ENCODE results near the gene KRTAP2-3.
"Not testable (repeated sequence)": the region's sequence is repeated elsewhere in the genome, so short reads cannot be mapped to it uniquely, and the experiment has no call there.

The KRTAP2-3 gene

GRCh38 chr17:41048441-41048840, 11.5 kb downstream of the KRTAP2-3 start:
- no peaks in the 10 kb centered on the region for H3K36me3 ChIP-seq (ENCODE audit: insufficient read depth, low read length)
- no peaks in the 10 kb centered on the region for H3K9me3 ChIP-seq (replicated peaks; ENCODE audit: low read length)
- H3K27me3 ChIP-seq (ENCODE audit: control insufficient read depth, insufficient read depth, low read length), result no peaks in the 10 kb centered on the region
- H3K4me2 ChIP-seq (ENCODE audit: low read length), result peak overlapping the region; percentile 56
- H3K4me3 ChIP-seq (ENCODE audit: low read length), result peak overlapping the region; percentile 26
- peaks cover 25% of the 10 kb centered on the region for H3K4me1 ChIP-seq (ENCODE audit: control insufficient read depth, insufficient read depth, low read length)
- H3K9ac ChIP-seq (ENCODE audit: low read depth, low read length), result peak overlapping the region; percentile 83

DNA sequence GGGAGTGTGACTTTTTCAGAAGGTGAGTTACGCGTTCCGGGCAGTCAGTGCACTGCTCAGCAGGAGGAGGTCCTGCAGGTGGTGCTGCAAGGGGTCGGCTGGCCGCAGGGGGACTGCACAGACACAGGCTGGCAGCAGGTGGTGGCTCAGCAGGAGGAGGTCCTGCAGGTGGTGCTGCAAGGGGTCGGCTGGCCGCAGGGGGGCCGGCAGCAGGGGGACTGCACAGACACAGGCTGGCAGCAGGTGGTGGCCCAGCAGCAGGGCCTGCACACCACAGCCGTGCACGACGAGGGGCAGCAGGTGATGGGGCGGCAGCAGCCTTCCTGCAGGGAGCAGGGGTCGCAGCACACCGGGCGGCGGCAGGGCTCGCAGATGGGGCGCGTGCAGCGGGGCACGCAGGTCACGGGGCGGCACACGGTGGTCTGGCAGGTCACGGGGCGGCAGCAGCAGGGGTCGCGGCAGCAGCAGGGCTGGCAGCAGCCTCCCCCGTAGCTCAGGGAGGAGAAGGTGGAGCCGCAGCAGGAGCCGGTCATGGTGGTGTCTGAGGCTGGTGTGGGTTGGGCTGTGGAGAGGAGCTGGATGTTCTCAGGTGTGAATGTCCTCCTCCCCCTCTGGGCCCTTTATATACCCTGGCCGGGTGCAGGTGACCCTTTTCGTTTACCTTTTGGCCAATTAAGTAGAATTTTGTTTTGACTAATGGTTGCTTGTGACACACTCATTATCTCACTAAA, 13.0 kb downstream of the KRTAP2-3 start, which contains the start of gene KRTAP2-1:
TSS of gene KRTAP2-1 (minus strand) at position 582 of the 731 bp plus-strand sequence. CDS start at position 533, 49 bp downstream.
- Histone ChIP-seq H3K4me2 (ENCODE audit: low read length) (peak within 1 kb of the TSS; percentile 56), H3K9ac (ENCODE audit: low read depth, low read length) (peak within 1 kb of the TSS; percentile 83), H3K4me3 (ENCODE audit: low read length) (peak within 1 kb of the TSS; percentile 0), H3K4me1 (ENCODE audit: control insufficient read depth, insufficient read depth, low read length) (peaks cover 18% of the 10 kb centered on the region)
- not testable (repeated sequence) for H3K36me3 ChIP-seq (ENCODE audit: insufficient read depth, low read length); H3K9me3 ChIP-seq (replicated peaks; ENCODE audit: low read length); H3K27me3 ChIP-seq (ENCODE audit: control insufficient read depth, insufficient read depth, low read length)

- no peaks in the 10 kb centered on the region for H3K9me3 ChIP-seq (replicated peaks; ENCODE audit: low read length)
Measured at GRCh38 chr17:41042953-41043352, 17.0 kb downstream of the KRTAP2-3 start.

GRCh38 chr17:41040783-41041571, 18.9 kb downstream of the KRTAP2-3 start, which contains the start of gene KRTAP1-1:
TSS of gene KRTAP1-1 (minus strand) at chr17:41041450. CDS start at chr17:41041397, 53 bp downstream.
- peak within 1 kb of the TSS; percentile 65 for H3K4me2 ChIP-seq (ENCODE audit: low read length)
- H3K4me1 ChIP-seq (ENCODE audit: control insufficient read depth, insufficient read depth, low read length), result peaks cover 14% of the 10 kb centered on the region
- not testable (repeated sequence) for H3K36me3 ChIP-seq (ENCODE audit: insufficient read depth, low read length); H3K9me3 ChIP-seq (replicated peaks; ENCODE audit: low read length); H3K27me3 ChIP-seq (ENCODE audit: control insufficient read depth, insufficient read depth, low read length)
- H3K9ac ChIP-seq (ENCODE audit: low read depth, low read length), result peak within 1 kb of the TSS; percentile 59
- H3K4me3 ChIP-seq (ENCODE audit: low read length), result peak within 1 kb of the TSS; percentile 44

More at GRCh38 chr17:41042953-41043352, 17.0 kb downstream of the KRTAP2-3 start:
- Histone ChIP-seq H3K4me1 (ENCODE audit: control insufficient read depth, insufficient read depth, low read length) (peaks cover 19% of the 10 kb centered on the region), H3K4me3 (ENCODE audit: low read length) (no peak overlapping the region), H3K9ac (ENCODE audit: low read depth, low read length) (no peak overlapping the region), H3K4me2 (ENCODE audit: low read length) (no peak overlapping the region), H3K36me3 (ENCODE audit: insufficient read depth, low read length) (no peaks in the 10 kb centered on the region), H3K27me3 (ENCODE audit: control insufficient read depth, insufficient read depth, low read length) (no peaks in the 10 kb centered on the region)

- H3K36me3 ChIP-seq (ENCODE audit: insufficient read depth, low read length), result no peaks in the 10 kb centered on the region
- no peaks in the 10 kb centered on the region for H3K9me3 ChIP-seq (replicated peaks; ENCODE audit: low read length)
- H3K4me3 ChIP-seq (ENCODE audit: low read length), result no peak overlapping the region
- peaks cover 14% of the 10 kb centered on the region for H3K4me1 ChIP-seq (ENCODE audit: control insufficient read depth, insufficient read depth, low read length)
- H3K27me3 ChIP-seq (ENCODE audit: control insufficient read depth, insufficient read depth, low read length), result no peaks in the 10 kb centered on the region
- no peak overlapping the region for H3K9ac ChIP-seq (ENCODE audit: low read depth, low read length)
- no peak overlapping the region for H3K4me2 ChIP-seq (ENCODE audit: low read length)
Measured at GRCh38 chr17:41037853-41038350, 22.0 kb downstream of the KRTAP2-3 start.

DNA sequence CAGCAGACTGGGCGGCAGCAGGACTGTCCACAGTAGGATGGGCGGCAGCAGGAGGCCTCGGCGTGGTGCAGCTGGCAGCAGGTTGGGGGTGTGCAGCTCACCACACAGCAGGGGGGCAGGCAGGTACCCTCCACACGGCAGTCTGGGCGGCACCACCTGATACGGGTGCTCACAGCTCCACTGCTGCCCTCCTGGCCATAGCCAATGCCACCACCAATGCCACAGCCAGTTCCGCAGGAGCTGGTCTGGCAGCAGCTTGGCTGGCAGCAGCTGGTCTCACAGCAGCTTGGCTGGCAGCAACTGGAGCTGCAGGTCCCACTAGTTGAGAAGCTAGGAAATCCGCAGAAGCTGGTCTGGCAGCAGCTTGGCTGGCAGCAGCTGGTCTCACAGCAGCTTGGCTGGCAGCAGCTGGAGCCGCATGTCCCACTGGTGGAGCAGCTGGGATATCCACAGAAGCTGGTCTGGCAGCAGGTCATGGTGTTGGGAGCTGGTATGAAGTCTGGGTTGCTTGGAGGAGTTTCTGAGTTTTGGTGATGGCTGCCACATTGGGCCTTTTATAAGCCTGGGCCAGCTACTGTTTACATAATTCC, 25.5 kb downstream of the KRTAP2-3 start, which contains the start of gene KRTAP1-3:
TSS of gene KRTAP1-3 (minus strand) at position 529 of the 590 bp plus-strand sequence. CDS start at position 476, 53 bp downstream.
- H3K4me2 ChIP-seq (ENCODE audit: low read length); H3K27me3 ChIP-seq (ENCODE audit: control insufficient read depth, insufficient read depth, low read length); H3K36me3 ChIP-seq (ENCODE audit: insufficient read depth, low read length); H3K9me3 ChIP-seq (replicated peaks; ENCODE audit: low read length); H3K4me1 ChIP-seq (ENCODE audit: control insufficient read depth, insufficient read depth, low read length); H3K9ac ChIP-seq (ENCODE audit: low read depth, low read length); H3K4me3 ChIP-seq (ENCODE audit: low read length): not testable (repeated sequence)

DNA sequence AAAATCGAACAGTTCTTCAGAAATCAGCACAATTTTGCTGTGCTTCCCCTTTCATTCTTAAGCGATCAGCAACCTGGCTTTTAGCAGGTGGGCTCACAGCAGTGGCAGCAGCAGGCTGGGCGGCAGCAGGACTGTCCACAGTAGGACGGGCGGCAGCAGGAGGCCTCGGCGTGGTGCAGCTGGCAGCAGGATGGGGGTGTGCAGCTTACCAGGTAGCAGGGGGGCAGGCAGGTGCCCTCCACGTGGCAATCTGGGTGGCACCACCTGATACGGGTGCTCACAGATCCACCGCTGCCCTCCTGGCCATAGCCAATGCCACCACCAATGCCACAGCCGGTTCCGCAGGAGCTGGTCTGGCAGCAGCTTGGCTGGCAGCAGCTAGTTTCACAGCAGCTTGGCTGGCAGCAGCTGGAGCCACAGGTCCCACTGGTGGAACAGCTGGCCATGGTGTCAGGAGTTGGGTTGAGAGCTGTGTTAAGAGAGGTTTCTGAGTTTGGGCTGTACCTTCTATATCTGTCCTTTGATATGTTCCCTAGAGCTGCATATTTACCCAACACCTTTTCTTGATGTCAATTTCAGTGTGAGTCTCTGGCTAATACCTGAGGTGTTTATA, 30.2 kb downstream of the KRTAP2-3 start, which contains the start of gene KRTAP1-4:
TSS of gene KRTAP1-4 (minus strand) at position 563 of the 613 bp plus-strand sequence. CDS start at position 446, 117 bp downstream.
- Histone ChIP-seq H3K4me2 (ENCODE audit: low read length) (no peak within 1 kb of the TSS), H3K9me3 (replicated peaks; ENCODE audit: low read length) (no peaks in the 10 kb centered on the region), H3K9ac (ENCODE audit: low read depth, low read length) (no peak within 1 kb of the TSS), H3K4me1 (ENCODE audit: control insufficient read depth, insufficient read depth, low read length) (peaks cover 18% of the 10 kb centered on the region), H3K36me3 (ENCODE audit: insufficient read depth, low read length) (no peaks in the 10 kb centered on the region), H3K4me3 (ENCODE audit: low read length) (no peak within 1 kb of the TSS), H3K27me3 (ENCODE audit: control insufficient read depth, insufficient read depth, low read length) (no peaks in the 10 kb centered on the region)

- Histone ChIP-seq H3K4me3 (ENCODE audit: low read length) (peak within 1 kb of the TSS; percentile 51), H3K9ac (ENCODE audit: low read depth, low read length) (peak within 1 kb of the TSS; percentile 47), H3K9me3 (replicated peaks; ENCODE audit: low read length) (no peaks in the 10 kb centered on the region), H3K36me3 (ENCODE audit: insufficient read depth, low read length) (no peaks in the 10 kb centered on the region), H3K4me2 (ENCODE audit: low read length) (peak within 1 kb of the TSS; percentile 67), H3K4me1 (ENCODE audit: control insufficient read depth, insufficient read depth, low read length) (peaks cover 18% of the 10 kb centered on the region), H3K27me3 (ENCODE audit: control insufficient read depth, insufficient read depth, low read length) (no peaks in the 10 kb centered on the region)
Measured at GRCh38 chr17:41026715-41027471, 33.0 kb downstream of the KRTAP2-3 start, which contains the start of gene KRTAP1-5. TSS of gene KRTAP1-5 (minus strand) at chr17:41027208. CDS start at chr17:41027155, 53 bp downstream.

- Histone ChIP-seq H3K4me2 (ENCODE audit: low read length) (no peak overlapping the region), H3K36me3 (ENCODE audit: insufficient read depth, low read length) (no peaks in the 10 kb centered on the region), H3K4me3 (ENCODE audit: low read length) (no peak overlapping the region), H3K9ac (ENCODE audit: low read depth, low read length) (no peak overlapping the region), H3K27me3 (ENCODE audit: control insufficient read depth, insufficient read depth, low read length) (no peaks in the 10 kb centered on the region), H3K4me1 (ENCODE audit: control insufficient read depth, insufficient read depth, low read length) (peaks cover 18% of the 10 kb centered on the region), H3K9me3 (replicated peaks; ENCODE audit: low read length) (no peaks in the 10 kb centered on the region)
Measured at GRCh38 chr17:41024697-41025096, 35.2 kb downstream of the KRTAP2-3 start.

GRCh38 chr17:41020336-41020735, 39.6 kb downstream of the KRTAP2-3 start:
- Histone ChIP-seq H3K4me1 (ENCODE audit: control insufficient read depth, insufficient read depth, low read length) (no peaks in the 10 kb centered on the region), H3K4me3 (ENCODE audit: low read length) (no peak overlapping the region), H3K9me3 (replicated peaks; ENCODE audit: low read length) (no peaks in the 10 kb centered on the region), H3K36me3 (ENCODE audit: insufficient read depth, low read length) (no peaks in the 10 kb centered on the region), H3K9ac (ENCODE audit: low read depth, low read length) (no peak overlapping the region), H3K27me3 (ENCODE audit: control insufficient read depth, insufficient read depth, low read length) (no peaks in the 10 kb centered on the region), H3K4me2 (ENCODE audit: low read length) (no peak overlapping the region)
